ENCODE results near the gene SLC9A9.

The SLC9A9 gene

GRCh38 chr3:143674100-143674968, 173.9 kb downstream of the SLC9A9 start:
- Histone ChIP-seq H3K4me2 (ENCODE audit: low read length) (peak overlapping the region; percentile 65), H3K4me1 (ENCODE audit: low read length) (peaks cover 24% of the 10 kb centered on the region), H3K27me3 (ENCODE audit: low read depth, low read length) (no peaks in the 10 kb centered on the region), H3K4me3 (ENCODE audit: low read length) (peak overlapping the region; percentile 57), H3K36me3 (replicated peaks; ENCODE audit: low read depth, low read length) (no peaks in the 10 kb centered on the region), H3K9me3 (ENCODE audit: insufficient read depth, low read length) (no peaks in the 10 kb centered on the region), H3K79me2 (ENCODE audit: low read length) (no peaks in the 10 kb centered on the region), H4K20me1 (ENCODE audit: insufficient read depth, low read length) (no peaks in the 10 kb centered on the region), H2AFZ (ENCODE audit: low read depth, low read length) (peak overlapping the region; percentile 69), H3K27ac (ENCODE audit: low read length) (peak overlapping the region; percentile 11; the same call in 1 of the 2 replicates), H3K9ac (ENCODE audit: low read length) (peak overlapping the region; percentile 19; the same call in 1 of the 2 replicates)
- TF ChIP-seq EZH2phosphoT487 (IDR thresholded peaks at IDR 0.05; ENCODE audit: low read depth) = no peak
- TF ChIP-seq CTCF (IDR thresholded peaks at IDR 0.05; ENCODE audit: low read depth, low read length) = peak; percentile 93

- H3K4me1 ChIP-seq (ENCODE audit: low read length) = peaks cover 24% of the 10 kb centered on the region
- no peak for TF ChIP-seq CTCF (IDR thresholded peaks at IDR 0.05; ENCODE audit: low read depth, low read length)
- TF ChIP-seq EZH2phosphoT487 (IDR thresholded peaks at IDR 0.05; ENCODE audit: low read depth) = no peak
- H3K4me3 ChIP-seq (ENCODE audit: low read length) = no peak overlapping the region
- H3K9me3 ChIP-seq (ENCODE audit: insufficient read depth, low read length) = no peaks in the 10 kb centered on the region
- no peaks in the 10 kb centered on the region for H3K27me3 ChIP-seq (ENCODE audit: low read depth, low read length)
- no peaks in the 10 kb centered on the region for H3K79me2 ChIP-seq (ENCODE audit: low read length)
- H3K36me3 ChIP-seq (replicated peaks; ENCODE audit: low read depth, low read length) = no peaks in the 10 kb centered on the region
- no peak overlapping the region for H3K4me2 ChIP-seq (ENCODE audit: low read length)
- H3K27ac ChIP-seq (ENCODE audit: low read length) = no peak overlapping the region
- no peaks in the 10 kb centered on the region for H4K20me1 ChIP-seq (ENCODE audit: insufficient read depth, low read length)
- H2AFZ ChIP-seq (ENCODE audit: low read depth, low read length) = no peak overlapping the region
- no peak overlapping the region for H3K9ac ChIP-seq (ENCODE audit: low read length)
Measured at GRCh38 chr3:143672396-143673165, 175.7 kb downstream of the SLC9A9 start.

- H3K27ac ChIP-seq (ENCODE audit: low read length) = no peak overlapping the region
- no peaks in the 10 kb centered on the region for H3K79me2 ChIP-seq (ENCODE audit: low read length)
- no peaks in the 10 kb centered on the region for H4K20me1 ChIP-seq (ENCODE audit: insufficient read depth, low read length)
- no peaks in the 10 kb centered on the region for H3K9me3 ChIP-seq (ENCODE audit: insufficient read depth, low read length)
- H3K4me3 ChIP-seq (ENCODE audit: low read length) = no peak overlapping the region
- H3K4me1 ChIP-seq (ENCODE audit: low read length) = peaks cover 24% of the 10 kb centered on the region
- H2AFZ ChIP-seq (ENCODE audit: low read depth, low read length) = no peak overlapping the region
- H3K9ac ChIP-seq (ENCODE audit: low read length) = no peak overlapping the region
- H3K4me2 ChIP-seq (ENCODE audit: low read length) = no peak overlapping the region
- TF ChIP-seq CTCF (IDR thresholded peaks at IDR 0.05; ENCODE audit: low read depth, low read length) = no peak
- TF ChIP-seq EZH2phosphoT487 (IDR thresholded peaks at IDR 0.05; ENCODE audit: low read depth) = no peak
- H3K27me3 ChIP-seq (ENCODE audit: low read depth, low read length) = no peaks in the 10 kb centered on the region
- no peaks in the 10 kb centered on the region for H3K36me3 ChIP-seq (replicated peaks; ENCODE audit: low read depth, low read length)
Measured at GRCh38 chr3:143671626-143672025, 176.6 kb downstream of the SLC9A9 start.
